OCI-M2 (cell line): ENCODE data around the gene C13orf46.

ENCODE experiments used
- DNase-seq: peaks from one replicate; lab custom pipeline; 2025; ENCODE audit not compliant: unreplicated experiment; lab: John Stamatoyannopoulos, UW

C13orf46 gene

DNA sequence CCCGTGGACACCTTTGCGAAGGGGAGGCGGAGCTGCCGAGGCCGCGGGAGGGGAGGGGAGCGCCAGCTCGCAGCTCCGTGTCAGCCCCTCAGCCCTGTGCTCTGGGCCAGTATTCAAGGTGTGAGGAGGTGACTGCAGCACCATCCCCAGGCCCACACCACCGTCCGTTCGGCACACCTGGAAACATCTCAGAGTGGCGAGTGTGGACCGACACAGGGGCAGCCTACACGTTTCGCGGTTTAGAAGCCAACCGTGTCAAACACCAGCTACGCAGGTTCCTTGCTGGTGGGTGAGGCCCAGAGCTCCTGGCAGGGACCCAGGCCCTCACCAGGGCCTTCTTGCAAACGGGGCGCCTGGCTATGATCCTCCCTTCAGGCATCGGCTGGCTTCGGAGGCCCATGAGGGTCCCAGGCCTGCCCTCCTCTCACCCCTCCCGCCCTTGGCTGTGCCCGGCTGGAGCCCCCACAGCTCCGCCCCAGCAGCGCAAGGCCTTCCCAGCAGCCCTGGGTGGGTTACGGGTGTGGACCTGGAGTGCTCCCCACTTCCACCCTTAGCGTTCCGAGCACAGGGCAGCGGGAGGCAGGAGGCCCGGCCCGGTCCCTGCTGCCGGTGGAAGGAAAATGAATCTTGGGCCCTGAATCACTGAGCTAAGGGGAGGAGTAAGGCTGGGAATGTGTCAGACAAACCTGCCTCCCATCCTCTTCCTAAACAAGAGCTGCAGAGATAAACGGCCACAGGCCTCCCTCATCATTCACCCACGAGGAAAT lies 1.2 kb downstream of the C13orf46 start:
- DNase-seq, result no peak

GRCh38 chr13:113971471-113972231 lies 2.2 kb downstream of the C13orf46 start:
- DNase-seq, result no peak

GRCh38 chr13:113970810-113971470 lies 2.9 kb downstream of the C13orf46 start:
- DNase-seq, result no peak

DNA sequence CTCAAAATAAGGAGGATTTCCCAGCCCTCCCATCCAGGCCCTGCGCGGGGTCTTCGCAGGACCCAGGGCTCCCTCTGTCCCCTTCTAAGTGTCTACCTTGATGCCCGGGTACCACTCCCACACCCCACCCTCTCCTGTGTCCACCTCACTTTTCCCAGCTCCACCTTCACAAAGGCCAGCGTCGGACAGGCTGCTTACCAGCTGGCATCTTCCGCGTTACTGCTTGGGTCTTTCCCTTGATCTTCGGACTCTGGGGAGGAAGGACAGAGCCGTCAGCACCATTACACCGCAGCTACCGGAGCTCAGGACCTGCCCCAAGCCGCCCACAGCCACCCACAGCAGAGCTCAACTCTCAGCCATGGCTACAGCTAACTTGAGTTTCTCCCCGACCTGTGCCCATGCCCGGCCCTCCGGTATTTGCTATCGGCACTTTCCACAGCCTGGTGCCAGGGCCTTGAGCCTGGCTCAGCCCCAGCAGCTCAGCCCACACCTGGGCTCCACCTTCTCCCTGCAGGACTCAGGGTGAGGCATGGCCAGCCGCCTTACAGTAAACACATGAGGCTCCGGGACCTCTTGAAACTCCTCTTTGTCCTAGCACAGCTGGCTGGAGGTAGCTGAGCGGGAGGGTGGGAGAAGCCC lies 3.8 kb downstream of the C13orf46 start:
- DNase-seq, result no peak

GRCh38 chr13:113969311-113969972 lies 4.4 kb downstream of the C13orf46 start:
- DNase-seq, result no peak

DNA sequence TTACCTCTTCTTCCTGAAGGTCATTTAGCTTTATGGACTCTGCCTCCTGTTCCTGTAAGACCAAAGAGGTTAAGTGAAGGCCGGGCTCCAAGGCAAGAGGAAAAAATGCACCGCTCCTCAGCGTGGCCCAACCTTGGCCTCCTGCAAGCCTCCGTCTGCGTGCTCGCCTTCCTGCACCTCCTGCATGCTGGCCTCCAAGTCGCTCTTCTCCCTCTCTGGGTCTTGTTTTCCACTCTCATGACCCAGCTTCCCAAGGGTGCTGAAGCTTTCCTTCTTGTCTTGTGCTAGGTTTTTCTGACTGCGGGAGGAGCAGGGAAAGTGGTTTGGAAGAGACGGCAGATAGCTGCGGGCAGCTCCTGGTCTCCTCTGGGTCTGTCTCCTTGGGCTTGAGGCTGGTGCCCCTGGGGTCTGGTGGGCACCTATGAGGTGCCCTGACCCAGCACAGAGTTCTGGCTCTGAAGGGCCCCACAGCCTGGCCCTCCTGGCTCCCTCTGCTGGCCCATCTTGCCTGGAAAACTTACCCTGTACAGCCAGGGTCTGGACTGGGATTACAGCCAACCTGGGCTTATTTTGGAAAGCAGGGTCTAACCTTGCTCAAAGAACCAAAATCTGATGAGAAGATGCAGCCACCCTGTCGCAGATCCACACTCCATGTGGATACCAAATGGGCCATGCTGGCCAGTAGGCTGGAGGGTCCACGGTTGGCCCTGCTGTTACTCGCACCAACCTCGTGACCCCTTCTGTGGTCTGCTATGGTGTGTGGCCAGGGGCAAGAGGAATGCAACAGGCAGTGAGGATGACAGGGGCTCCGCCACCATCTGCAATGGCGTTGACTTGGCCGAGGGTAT lies 5.2 kb downstream of the C13orf46 start:
- no peak for DNase-seq

GRCh38 chr13:113967729-113968462 lies 6.0 kb downstream of the C13orf46 start:
- no peak for DNase-seq

- DNase-seq, result no peak
Measured at GRCh38 chr13:113967206-113967720, 6.6 kb downstream of the C13orf46 start.

DNA sequence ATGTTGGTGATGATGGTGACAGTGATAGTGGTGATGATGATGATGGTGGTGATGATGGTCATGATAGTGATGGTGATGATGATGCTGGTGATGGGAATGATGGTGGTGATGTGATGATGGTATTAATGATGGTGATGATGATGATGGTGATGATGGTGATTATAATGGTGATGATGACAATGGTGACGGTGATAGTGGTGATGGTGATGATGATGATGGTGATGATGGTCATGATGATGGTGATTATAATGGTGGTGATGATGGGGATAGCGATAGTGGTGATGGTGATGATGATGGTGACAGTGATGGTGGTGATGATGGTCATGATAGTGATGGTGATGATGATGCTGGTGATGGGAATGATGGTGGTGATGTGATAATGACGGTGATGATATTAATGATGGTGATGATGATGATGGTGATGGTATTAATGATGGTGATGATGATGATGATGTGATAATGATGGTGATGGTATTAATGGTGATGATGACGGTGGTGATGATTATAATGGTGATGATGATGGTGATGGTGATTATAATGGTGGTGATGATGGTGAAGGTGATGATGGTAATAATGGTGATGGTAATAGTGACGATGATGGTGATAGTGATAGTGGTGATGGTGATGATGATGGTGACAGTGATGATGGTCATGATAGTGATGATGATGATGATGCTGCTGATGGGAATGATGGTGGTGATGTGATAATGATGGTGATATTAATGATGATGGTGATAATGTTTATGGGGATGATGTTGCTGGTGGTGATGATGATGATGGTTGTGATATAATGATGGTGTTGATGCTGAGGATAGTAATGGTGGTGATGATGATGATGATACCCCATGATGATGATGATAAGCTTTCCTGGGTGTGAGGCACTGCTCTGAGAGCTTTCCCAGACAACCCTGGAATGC lies 7.7 kb downstream of the C13orf46 start:
- no peak for DNase-seq

- no peak for DNase-seq
Measured at GRCh38 chr13:113965383-113965874, 8.4 kb downstream of the C13orf46 start.

DNA sequence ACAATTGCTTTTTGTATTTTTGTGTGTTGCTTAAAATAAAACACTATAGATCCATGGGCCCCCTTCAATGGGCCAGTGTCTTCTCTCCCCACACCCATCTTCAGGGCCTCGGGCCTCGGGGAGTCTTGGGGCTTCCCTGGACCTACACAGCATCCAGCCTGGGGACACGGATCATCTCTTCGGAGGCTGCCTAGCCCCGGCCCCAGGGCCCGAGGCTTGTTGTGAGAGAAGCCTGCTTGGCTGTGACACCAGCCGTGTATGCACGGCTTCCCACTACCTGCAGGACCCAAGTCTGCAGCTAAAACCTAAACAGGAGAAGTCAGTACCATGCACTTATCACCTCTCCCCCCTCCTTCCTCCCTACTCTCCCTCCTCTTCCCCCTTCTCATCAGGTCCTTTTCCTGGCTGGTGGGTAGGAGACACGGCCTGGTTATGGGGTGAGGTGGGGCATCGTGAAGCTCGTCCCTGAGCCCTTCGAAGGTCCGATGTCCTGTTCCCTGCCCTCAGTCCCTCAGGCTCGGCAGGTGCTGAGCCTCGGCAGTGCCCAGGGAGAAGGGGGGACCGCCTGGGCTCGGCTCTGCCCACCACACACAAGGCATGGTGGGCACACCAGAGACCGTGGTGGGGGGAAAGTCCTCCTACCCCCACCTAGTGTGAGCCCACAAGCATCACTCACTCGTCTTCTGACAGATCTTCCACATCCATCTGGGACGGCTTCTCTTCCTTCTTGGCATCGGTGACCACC lies 9.5 kb downstream of the C13orf46 start:
- DNase-seq, result no peak

DNA sequence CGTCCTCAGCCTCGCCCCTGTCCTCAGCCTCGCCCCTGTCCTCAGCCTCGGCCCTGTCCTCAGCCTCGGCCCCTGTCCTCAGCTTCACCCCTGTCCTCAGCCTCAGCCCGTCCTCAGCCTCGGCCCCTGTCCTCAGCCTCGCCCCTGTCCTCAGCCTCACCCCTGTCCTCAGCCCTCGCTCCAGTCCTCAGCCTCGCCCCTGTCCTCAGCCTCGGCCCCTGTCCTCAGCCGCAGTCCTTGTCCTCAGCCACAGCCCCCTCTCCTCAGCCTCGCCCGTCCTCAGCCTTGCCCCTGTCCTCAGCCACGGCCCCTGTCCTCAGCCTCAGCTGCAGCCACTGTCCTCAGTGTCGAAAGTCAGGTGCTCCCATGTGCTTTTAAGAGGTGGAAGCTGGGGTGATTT lies 10.5 kb downstream of the C13orf46 start:
- no peak for DNase-seq

GRCh38 chr13:113962975-113963374 lies 10.9 kb downstream of the C13orf46 start:
- DNase-seq, result no peak

GRCh38 chr13:113962386-113962785 lies 11.5 kb downstream of the C13orf46 start:
- no peak for DNase-seq

GRCh38 chr13:113960276-113960948 lies 13.5 kb downstream of the C13orf46 start:
- no peak for DNase-seq

- DNase-seq, result no peak
Measured at GRCh38 chr13:113959198-113959597, 14.7 kb downstream of the C13orf46 start.

- DNase-seq, result no peak
Measured at GRCh38 chr13:113958373-113958772, 15.5 kb downstream of the C13orf46 start.
